GM21786 (cell line): ENCODE measurements around the gene IGSF22.

Experiments
- ATAC-seq: cut with Tn5 transposase; IDR thresholded peaks from one replicate; pipeline ENCODE4 v1.9.1; 2021; ENCODE audit not compliant: unreplicated experiment

The IGSF22 gene

GRCh38 chr11:18726040-18726439 lies at the start of gene IGSF22:
Gene IGSF22, minus strand, starts transcription at chr11:18726188. Its CDS starts 1,952 bp downstream, at chr11:18724236.
- no peak for ATAC-seq

- no peak for ATAC-seq
These were observed 48.8 kb upstream of the IGSF22 start for GRCh38 chr11:18774801-18775200.

- no peak for ATAC-seq
These were observed 47.7 kb upstream of the IGSF22 start for GRCh38 chr11:18773681-18774080.

- ATAC-seq, result no peak
These were observed 47.1 kb upstream of the IGSF22 start for GRCh38 chr11:18773104-18773503.

- no peak for ATAC-seq
These were observed 46.2 kb upstream of the IGSF22 start for GRCh38 chr11:18772211-18772610.

DNA sequence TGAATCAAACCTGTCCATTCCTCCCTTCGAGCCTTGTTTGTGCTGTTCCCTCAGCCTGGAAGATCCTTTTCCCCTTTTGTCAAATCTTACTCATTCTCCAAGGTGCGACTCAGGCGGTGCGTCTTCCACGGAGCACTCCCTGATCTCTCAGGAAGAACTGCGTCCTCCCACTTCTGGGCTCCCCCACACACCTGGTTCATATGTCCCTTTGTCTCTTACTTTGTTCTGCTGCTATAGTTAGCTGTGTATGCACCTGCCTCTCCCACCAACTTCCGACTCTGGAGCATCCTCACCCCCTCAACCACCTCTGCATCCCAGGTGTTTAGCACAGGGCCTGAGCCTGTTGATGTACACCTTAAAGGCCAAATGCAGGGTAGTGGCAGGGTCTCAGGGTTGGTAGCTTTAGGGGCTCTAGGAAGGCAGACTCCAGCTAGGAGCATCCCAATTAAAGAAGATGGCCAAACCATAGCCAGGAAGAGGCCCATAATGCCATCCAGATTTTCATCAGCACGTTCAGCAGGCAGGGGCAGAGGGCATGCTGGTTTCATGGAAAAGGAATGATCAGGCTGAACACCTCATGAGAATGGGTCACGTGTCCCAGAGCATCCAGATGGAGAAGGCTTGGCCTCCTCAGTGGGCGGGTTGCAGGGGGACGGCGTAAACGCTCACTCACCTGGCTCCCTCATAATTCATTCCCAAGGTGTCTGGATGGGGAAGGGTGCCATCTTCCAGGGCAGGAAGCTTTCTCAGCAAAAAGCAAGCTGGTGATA lies 45.5 kb upstream of the IGSF22 start:
- no peak for ATAC-seq

DNA sequence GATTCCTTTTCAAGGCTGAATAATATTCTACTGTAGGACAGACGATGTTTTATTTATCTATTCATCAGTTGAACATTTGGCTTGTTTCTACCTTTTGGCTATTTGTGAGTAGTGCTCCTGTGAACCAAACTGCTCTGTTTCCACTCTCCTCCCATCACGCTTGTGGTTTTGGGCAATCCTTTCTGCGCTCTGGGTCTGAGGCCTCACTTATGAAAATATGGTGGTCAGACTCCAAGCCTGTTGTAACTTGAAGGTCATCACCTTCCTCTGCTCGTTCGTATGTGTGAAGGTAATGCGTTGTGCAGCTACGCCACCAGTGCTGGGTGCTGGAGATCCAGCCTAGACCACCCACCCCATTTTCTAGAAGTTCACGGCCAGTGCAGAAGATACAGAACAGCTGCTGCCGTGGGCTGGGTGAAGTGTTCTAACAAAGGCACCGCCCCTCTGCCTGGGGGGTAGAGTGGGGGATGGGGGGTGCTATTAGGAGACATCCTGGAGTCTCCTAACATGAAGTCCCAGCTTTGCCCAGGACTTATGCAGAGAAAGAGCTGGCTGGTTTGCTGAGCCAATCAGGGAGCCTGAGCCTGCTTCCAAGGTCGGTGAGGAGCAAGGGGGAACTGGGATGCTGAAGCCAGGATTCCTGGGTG lies 44.6 kb upstream of the IGSF22 start:
- ATAC-seq, result no peak

DNA sequence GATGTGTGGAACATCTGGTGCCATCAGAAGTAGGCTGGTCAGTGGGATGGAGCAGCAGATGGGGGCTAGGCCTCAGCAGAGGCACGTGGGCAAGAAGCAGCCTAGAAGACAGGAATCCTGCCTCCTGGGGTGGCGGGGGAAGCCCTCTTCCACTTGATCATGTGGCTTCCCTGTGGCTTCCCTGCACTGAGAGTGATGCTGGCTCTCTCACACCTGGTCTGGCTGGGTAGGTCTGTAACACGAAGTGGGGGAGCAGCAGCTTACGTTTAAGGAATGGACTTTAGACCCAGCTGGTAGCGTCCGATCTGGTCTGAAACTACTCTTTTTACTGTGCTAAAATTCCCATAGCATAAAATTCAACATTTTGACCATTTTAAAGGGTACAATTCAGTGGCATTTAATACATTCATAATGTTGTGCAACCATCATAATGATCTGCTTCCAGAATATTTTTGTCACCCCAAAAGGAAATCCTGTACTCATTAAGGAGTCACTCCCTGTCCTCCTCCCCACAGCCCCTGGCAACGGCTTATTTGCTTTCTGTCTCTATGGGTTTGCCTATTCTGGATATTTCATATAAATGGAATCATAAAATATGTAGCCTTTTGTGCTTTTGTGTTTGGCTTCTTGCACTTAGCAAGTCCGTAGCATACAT lies 43.9 kb upstream of the IGSF22 start:
- peak; percentile 71 for ATAC-seq

DNA sequence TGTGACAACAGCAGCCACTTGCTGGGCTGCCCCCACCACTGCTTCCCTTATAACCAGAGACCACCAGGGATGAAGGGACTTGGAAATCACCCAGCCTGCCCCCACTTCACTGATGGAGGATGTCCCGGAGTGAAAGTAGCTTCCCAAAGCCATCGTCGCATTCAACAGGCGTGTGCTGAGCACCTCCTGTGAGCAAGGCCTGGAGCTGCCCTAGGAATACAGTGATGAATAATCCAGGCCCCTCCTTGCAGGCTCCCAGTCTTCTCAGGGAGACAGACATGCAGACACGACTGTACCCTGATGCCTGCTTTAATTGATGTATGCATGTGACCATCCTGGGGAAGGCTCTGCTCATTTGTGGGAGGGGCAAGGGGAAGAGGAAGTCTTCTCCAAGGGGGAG lies 43.0 kb upstream of the IGSF22 start:
- ATAC-seq, result no peak

- peak; percentile 82 for ATAC-seq
These were observed 42.5 kb upstream of the IGSF22 start for GRCh38 chr11:18768472-18768901.

DNA sequence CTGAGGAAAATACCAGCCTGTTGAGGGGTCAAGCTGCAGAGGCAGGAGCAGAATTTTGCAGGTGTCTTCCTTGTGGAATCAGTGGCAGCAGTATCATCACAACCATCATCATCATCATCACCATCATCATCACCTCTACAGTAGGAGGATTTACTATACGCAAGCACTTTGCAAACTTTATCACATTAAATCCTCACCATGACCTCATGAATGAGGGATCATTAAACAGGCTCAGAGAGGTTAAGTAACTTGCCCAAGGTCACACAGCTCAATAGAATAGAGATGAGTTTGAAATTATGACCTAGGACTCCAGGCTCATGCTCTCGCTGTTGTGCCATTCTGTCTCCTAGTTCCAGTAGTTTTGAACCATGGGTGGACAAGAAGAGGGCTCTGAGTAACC lies 40.0 kb upstream of the IGSF22 start:
- ATAC-seq, result no peak

DNA sequence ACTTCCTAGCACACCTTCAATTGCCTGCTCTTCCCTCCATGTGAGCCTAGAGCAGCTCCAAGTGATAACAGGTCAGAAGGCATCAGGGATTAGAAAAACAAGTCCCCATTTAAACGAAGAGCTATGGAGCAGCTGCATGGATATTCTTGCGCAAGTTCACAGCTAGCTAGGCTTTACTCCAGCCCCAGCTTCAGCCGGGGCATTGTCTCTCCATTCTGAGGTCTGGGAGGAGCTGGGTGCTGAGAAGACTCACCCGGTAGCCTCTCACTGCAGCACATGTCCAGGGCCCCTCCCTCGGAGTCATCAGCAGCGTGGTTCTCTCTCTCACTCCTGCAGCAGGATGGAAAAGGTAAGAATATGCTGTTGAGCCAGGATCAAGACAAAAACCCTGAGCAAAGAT lies 39.6 kb upstream of the IGSF22 start:
- ATAC-seq, result no peak

DNA sequence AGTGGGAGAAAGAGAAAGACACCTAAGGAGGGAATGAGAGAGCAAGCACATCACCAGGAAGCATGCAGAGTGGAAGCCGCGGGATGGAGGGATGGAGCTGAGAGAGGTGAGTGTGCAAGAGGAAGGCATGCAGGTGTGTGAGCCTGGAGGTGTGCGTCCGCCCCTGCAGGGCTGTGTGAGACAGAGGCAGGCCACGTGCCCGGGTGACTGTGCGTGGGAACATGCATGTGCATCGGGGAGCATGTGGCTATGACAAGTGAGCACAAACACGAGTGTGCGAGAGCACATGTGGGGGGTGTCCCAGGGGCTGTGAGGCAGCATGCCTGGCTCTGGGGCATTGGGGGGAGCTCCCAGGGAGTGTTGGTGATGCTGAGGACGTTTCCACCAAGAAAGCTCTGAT lies 35.8 kb upstream of the IGSF22 start:
- no peak for ATAC-seq

GRCh38 chr11:18761144-18761543 lies 35.2 kb upstream of the IGSF22 start:
- no peak for ATAC-seq

GRCh38 chr11:18757811-18758210 lies 31.8 kb upstream of the IGSF22 start:
- no peak for ATAC-seq

- ATAC-seq, result no peak
These were observed 30.9 kb upstream of the IGSF22 start for GRCh38 chr11:18756889-18757288.

DNA sequence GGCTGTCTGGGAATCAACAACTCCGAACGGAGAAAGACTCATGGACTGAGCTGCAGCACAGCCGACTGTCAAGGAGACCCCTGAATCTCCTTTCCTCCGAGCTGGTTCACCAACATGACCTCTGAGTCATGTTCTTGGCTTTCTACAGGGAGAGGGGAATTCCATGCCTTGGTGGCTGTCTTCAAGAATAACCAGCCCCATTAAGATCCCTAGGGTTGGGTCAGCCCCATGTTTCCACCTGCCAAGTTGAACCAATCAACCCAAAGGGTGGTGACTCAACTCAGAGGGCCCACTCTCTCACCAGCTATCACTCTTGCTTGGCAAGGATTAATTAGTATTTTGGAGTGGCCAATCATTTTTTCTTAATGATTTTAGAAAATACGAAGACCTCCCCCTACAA lies 28.3 kb upstream of the IGSF22 start:
- no peak for ATAC-seq

DNA sequence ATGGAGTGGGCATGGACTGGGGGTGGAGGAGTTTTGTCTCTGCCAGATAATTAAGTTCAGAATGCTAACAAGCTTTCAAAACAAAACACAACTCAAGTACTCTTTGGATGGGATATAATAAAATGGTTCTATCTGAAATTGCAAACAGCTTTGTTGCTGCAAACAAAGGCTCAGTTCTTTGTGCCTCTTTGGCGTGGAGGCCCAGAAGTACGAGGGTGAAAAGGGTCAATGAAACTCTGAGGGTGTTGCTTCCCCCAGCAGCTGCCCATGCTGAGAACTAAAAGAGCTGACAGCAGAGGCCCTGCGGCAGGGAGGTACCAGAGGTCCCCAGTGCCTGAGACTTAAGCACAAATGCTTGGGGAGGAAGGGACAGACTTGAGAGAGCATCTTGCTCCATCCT lies 26.5 kb upstream of the IGSF22 start:
- no peak for ATAC-seq

DNA sequence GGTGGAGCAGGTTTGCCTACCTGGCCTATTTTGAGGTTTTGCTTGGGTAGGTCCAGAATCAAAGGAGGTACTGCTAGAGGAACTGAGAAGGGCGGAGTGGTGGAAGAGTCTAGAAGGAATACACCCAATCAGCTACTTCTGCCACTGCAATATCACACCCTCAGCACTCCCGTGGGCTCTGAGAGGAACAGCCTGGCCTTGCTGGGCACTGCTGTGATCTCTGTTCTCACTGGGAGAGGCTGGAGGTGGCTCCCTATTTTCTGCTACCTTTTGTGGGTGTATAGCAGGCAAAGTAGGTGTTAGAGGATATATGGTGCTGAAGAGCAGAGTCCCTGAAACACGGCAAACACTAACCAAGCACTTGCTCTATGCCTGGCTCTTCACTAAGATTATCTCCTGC lies 25.0 kb upstream of the IGSF22 start:
- ATAC-seq, result no peak

DNA sequence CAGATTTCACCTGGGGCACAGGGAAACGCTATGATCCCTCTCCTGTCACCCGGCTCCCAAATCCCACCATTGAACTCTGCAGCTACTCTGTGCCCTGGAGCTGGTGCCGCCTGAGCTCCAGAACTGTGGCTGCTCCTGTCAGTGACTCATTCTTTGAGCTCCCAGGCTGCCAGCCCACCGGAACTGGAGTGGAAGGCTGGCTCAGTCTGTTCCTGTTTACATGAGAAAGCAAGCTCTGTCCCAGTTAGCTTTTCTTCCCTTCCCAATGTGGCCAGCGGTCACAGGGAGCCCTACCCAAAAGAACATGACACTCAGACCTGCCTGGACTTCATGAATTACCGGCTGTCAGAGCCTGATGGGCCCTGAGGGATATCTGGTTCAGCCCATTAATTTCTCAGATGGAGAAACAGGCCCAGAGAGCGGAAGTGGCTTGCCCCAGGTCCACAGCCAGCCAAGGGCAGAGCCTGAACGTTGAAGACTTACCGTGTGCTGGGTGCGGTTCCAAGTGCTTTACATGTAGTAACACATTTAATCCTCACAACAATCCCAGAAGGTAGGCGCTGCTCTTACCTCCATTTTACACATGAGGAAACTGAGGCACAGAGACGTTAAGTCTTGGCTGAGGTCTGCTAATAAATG lies 23.8 kb upstream of the IGSF22 start:
- ATAC-seq, result no peak

DNA sequence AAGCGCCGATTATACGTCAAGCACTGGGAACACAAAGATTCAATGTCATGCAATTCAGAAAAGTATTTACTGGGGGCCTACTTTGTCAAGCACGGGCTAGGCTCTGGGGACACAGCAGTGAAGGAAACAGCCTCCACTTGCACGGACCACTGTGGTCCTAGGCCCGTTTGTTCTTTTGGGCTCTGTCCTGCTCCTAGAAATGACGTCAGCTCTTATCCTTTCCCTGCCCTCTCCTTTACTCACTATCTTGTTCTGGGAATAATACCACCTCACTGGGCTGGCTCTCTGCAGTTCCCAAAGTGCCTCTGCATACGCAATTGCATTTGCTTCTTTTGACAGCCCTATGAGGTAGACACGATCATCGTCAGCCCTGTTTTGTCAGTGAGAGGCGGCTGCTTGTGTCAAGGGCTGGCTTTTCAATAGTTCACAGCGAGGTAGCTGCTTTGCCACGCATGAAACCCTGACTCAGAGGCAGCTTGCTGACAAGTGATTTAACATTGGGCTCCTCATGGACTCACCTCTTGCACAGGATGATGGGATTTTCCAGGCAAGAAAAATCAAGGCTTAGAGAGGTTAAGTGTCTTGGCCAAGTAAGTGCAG lies 22.9 kb upstream of the IGSF22 start:
- no peak for ATAC-seq
